ENCODE data around the gene USH2A.
A peak's percentile ranks its signal among the peaks of the same experiment; 100 is the strongest.

Gene USH2A

DNA sequence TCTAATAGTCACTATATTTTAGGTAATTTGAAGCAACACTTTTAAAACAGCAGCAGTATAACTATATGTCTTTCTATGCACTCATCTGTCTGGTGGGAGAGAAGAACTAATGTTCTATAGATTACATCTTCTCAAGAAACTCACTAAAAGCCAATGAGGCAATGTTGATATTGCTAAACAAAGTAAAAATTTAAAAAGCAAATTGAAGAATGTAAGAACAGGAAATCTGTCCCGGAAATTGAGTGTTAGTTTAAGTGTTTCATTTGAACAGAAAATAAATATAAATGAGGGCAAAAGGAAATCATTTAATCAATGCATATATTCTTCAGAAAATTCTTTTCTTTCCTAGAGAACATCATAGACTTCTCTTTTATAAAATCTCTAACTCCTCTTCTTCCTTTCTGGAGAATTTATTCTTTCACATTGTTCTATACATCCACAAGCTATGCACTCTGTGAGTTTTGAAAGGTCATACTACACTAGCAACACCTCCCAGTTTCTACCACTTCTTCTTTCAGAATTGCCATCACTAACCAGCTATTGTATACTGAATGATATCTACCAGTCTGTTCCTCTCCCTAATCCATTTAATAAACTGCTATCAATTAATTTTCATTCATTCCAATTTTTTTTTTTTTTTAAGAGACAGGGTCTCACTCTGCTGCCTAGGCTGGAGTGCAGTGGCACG is 153.0 kb downstream of the USH2A start:
- DNase-seq (ENCODE audit: low spot score) = no peak

DNA sequence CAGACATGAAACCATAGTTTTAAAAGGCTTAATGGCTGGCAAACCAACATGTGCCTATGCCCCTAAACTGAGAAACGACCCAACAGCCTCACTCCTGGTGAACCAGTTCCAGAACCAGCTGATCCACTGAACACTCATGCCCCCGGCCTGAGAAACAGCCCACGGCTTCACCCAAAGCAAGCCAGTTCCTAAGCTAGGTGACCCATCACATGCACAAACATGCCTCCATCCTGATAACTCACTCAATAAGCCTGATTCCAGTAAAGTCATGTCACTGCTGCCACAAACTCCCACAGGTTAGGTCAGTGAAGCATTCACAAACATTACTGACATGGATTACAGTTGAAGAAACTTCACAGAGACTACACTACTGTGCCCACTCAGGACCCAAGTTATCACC is 161.6 kb downstream of the USH2A start:
- DNase-seq (ENCODE audit: low spot score) = no peak

DNA sequence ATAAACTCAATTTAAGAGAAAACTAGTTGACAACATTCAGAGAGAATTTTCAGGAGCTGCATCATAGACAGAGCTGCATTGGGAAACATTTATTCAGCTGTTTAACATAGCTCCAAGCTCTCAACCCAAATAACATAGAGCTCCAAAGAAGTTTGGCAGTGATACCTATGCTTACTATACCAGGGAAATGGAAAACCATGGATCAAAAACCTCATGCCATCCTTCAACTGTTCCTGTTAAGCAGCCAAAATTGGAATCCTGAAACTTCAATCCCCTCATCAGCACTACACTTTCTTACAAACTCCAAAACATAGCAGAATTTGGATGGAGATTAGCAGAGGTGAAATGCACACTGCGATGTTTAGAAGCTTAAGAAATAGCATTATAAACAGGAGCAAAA is 164.4 kb downstream of the USH2A start:
- DNase-seq (ENCODE audit: low spot score) = no peak

DNA sequence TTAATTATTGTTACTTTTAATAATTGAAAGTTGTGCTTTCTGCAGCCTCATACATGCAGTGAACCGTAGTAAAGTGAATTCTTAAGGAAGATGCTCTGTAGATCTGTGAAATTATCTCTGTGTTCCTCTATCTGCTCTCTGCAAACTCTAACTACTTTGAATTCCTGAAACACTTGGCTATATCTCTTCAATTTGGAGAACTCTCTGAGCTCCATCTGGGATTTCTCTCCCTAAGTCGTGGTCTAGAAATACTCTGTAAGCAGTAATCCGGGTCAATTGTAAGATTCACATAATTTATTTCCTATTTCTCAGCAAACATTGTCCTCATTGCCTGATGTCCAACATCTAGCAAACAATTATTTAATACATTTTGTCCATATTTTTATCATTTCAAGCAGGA is 164.9 kb downstream of the USH2A start:
- DNase-seq (ENCODE audit: low spot score) = no peak

DNA sequence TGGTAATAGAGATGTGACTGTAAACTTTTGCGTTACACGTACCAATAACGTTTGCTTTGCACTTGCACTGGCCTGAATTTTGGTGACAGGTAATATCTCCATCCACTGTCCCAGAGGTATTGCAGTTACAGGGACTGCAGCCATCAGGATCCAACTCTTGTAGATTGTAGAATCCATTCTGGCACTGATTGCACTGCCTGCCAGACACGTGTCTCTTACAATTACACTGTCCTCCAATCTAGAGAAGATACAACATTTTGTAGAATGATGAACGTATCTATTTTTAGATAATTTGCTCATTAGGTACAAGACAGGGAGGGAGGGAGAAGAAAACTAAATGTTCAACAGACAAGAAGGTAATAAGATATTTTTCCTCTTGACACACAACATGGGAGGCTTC is 172.4 kb downstream of the USH2A start:
- no peak for DNase-seq (ENCODE audit: low spot score)

DNA sequence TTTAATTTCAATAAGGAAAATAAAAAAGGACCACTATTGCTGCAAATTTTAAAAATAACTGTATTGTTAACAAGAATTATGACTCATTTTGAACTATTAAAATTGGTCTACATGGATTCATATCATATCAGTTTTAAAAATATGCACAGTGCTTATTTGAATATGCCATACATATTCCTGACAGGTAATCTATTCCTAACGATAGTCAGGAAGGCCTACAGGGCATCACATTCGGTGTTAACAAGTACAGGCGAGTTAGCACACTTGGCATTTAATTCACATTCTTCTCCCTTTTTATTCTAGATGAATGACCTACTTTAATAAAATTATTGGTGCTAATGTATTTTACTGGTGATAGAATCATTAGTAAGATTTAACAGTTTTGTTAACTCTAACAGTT is 174.6 kb downstream of the USH2A start:
- no peak for DNase-seq (ENCODE audit: low spot score)

DNA sequence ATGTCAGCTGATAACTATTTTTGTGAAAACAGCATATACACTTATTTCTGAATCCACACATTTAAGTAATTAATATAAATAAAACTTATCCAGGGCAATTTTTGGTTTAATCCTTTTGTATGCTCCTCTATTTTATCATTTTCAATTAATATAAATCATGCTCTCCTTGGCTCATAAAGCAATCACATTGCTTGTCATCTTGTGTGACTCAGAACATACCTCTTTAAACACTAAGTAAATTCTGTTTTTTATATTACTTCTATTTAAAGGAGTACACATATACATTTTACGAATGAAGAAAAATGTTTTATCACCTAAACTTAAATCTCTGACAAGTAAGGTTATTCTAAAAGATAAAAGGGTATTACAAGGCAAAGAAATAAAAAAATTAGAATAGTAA is 175.3 kb downstream of the USH2A start:
- no peak for DNase-seq (ENCODE audit: low spot score)

DNA sequence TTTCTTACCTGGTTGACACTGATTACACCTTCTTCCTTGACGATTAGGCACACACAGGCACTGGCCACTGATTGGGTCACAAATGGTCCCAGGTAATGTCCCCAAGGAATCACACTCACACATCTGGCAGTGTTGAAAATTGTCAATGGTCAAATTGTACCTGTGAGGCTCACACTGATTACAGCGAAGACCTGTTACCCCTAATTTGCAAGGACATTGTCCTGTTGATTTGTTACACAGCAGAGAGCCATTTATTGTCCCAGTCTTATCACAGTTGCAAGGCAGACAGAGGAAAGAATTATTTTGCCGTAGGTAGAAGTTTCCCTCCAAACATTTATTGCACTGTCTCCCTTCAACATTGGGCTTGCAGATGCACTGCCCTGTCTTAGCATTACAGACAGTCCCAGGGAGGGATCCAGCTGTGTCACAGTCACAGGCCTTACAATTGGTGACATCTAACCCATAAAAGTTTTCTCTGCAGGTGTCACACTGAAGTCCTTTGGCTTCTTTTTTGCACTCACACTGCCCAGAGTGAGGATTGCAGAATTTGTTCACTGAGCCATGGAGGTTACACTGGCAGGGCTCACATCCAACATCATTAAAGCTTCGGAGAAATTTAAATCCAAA is 176.6 kb downstream of the USH2A start:
- no peak for DNase-seq (ENCODE audit: low spot score)

DNA sequence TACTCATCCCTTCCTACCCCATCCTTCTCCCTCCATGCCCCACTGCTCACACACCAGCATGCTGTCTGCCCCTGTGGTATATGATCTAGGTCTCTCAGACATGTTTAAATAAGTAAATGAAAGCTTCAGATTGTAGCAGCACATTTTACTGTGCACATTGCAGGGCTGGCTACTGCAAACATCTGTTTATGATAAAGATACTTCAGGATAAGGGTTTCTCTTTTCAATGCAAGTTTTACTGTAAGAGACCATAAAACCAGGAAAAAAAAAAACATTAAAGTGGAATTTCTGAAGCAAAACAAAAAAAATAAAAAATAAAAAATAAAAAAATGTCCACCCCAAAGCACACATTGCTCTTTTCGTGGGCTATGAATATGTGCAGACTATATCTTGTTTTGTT is 184.4 kb downstream of the USH2A start:
- DNase-seq (ENCODE audit: low spot score) = no peak

DNA sequence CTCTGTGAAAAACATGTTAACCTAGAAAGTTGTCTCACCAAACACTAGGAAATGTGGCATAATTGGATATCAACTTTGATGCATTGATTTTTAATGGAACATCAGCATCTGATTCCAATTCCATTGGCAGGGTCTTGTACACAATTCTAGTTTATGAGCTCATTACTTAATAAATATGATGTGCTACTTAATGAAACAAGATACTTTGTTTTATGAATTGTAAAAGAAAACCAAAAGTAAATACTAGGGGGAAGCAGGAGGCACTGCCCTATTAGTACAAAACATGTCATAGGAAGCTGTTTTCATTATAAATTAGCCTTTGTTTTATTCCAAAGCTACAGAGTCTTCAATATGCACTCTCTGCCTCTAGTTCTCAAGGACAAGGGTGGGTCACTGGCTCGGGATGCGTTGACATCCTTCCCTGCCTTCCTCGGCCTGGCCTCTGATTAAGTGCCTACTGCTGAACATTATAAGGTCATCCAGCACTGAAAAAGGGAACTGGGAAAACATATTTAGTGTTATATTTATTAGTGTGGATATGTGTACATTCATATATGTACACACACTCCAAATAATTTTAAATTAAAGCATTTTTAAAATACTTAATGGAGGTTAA is 185.2 kb downstream of the USH2A start:
- DNase-seq (ENCODE audit: low spot score) = no peak

DNA sequence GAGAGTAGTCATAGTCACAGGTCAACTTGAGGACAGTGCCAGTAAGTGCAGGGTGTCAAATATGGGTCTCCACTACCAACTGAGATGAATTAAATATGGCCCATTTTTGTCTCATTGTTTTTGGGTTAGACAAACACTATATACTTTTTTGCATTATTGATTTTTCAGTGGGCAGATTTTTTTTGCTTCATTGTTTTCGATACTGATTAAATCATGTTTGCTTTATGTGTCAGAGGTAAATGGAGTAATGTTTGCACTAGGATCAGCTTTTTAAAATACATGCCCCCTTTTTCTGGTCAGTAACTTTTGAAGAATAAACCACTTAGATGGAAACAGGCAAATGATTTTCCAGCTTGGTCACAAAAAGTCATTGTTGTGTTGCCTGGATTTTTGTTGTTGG is 199.0 kb downstream of the USH2A start:
- no peak for DNase-seq (ENCODE audit: low spot score)

DNA sequence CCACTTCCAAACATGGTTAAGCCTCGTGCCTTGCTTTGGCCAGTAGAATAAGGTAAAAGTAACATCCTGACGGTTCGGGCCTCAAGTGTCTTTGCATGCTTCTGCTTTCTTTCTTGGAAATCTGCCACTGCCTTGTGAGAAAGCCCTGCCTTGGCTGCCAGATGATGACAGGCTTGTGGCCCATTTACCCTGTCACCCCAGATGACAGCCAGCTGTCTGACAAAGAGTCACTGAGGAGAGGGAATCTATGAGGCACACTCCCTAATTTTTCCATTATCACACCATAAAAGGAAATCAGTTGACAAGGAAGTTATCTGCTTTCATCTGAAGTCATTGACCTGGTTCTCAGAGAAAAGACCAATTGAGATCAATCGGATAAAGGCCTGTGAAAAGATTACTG is 199.8 kb downstream of the USH2A start:
- no peak for DNase-seq (ENCODE audit: low spot score)

DNA sequence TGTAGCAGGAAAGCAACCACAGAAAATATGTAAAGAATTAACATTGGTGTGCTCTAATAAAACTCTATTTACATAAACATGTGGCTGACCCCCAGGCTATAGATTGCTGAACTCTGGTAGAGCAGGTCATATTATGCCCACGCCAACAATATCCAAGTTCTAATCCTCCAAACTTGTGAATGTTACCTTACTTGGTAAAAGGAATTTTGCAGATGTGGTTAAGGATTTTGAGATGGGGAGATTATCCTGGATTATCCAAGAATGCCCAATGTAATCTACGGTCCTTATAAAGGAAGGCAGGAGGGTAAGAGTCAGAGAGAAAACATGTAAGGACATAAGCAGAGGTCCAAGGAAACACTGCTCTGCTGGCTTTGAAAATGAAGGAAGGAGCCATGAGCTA is 201.0 kb downstream of the USH2A start:
- DNase-seq (ENCODE audit: low spot score) = no peak

DNA sequence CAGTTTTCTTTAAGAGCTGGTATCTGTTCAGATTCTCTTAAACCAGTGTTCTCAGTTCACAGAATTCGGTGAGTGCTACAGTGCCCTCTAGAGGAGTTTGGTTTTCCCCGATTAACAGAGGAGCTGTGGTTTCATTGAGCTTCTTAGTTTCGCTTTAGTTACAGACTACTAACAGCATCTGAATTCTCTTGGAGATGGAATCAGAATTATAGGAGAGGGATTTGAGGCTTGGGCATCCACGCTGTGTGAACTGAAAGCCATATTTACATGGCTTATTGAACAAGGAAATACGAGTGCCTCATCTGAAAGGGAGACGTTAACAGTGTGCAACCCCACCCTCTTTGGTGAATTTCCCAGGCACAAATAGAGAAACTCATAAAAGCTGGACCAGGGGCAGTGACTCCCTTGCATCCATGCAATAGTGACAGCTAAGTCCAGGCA is 202.0 kb downstream of the USH2A start:
- DNase-seq (ENCODE audit: low spot score) = peak; percentile 8

DNA sequence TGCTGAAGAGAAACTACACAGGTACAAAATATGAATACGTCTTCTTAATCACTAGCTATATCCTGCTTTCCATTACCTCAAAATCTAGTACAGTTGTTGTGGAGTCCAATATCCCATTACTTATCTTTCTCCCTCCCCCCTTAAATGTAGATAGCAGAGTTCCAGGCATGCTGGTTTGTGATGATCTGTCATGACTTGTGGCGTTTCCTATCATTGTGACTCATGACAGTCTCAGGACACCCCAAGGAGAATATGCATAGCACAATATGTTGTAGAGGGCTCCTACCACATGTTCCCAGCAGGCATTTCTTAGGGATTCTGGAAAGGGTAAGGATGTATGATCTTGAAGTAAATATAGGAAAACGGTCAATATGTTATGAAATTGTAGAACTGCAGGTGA is 206.9 kb downstream of the USH2A start:
- no peak for DNase-seq (ENCODE audit: low spot score)

DNA sequence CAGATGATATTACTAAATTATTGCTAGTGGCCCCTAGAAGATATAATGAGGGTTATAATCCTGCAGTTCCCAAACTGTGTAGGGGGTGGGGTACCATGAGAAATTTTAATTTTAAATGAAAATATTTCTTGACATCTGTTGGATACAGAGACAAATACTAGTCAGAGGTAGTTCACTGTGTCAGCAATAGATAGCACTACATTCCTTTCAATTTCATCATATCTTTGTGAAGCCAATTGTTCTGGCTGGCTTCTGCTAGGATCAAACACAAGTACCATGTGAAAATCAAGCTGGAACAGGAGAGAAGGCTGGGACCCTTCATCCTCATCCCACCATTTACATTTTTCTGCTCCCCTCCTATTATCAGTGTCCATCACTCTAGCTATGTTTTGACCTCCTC is 208.1 kb downstream of the USH2A start:
- DNase-seq (ENCODE audit: low spot score) = no peak

DNA sequence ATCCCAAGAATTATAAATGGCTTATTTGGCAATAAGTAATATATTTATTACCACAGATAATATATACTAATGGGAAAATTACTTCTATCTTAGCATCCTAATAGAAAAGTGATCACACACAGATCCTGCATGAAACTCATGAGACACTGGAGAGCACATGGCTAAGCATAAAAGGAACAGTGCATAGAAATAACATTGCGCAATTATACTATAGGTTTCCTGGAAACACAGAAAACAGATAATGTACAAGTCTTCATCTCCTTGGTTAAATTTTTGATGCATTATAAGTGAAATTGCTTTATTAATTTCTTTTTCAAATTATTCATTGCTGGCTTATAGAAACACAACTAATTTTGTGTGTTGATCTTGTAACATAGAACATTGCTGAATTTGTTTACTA is 210.4 kb downstream of the USH2A start:
- no peak for DNase-seq (ENCODE audit: low spot score)

DNA sequence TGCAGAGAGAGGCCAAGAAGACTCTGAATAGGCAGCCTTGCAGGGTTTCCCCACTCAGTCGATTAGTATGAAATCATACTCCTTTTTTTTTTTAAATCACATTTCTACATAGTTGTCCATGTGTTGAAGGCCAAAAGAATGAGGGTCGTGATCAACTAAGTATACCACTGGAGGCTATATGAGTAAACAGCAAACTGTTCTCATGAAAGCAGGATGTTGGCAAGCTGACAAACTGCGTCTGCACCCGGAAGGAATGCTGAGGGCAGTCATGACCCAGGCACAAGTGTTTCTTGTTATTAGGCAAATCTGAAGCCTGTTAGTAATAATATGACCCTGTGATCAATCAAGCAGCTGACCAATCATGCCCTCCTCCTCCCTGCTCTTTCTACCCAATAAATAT is 213.2 kb downstream of the USH2A start:
- DNase-seq (ENCODE audit: low spot score) = no peak

DNA sequence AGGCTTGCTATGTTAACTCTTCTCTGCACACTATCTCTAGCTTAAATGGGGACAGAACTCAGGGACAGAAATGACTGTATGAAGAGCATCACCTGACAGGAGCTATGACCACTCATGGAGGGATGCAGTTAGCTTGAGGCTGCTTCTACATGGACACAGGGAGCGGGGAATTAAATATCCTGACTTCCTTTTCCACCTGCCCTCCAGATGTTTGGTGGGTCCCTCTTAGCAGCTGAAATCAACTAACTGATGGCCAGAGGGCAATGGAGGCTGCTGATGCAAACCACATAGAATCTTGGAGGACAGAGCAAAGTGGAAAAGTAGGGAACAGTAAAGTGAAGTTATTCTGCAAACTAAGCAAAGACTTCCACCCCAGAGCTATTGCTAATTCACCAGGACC is 214.1 kb downstream of the USH2A start:
- no peak for DNase-seq (ENCODE audit: low spot score)

DNA sequence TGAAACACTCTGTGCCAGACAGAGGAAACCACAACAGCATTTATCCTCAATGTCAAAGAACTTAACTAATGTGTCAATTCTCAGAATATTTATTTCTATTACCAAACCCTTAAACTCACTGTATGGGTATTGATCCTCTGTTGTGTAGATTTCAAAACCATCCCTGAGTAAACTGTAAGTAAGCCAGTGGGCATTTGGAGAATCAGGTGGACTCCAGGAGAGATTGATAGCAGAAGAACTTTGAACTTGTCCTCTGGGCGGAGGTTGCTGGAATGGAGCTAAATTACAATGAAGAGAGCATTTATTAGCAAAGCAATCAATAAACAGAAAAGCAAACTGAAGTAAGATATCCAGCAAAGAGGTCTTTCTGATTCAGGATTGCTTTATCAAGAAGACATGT is 216.1 kb downstream of the USH2A start:
- DNase-seq (ENCODE audit: low spot score) = no peak

DNA sequence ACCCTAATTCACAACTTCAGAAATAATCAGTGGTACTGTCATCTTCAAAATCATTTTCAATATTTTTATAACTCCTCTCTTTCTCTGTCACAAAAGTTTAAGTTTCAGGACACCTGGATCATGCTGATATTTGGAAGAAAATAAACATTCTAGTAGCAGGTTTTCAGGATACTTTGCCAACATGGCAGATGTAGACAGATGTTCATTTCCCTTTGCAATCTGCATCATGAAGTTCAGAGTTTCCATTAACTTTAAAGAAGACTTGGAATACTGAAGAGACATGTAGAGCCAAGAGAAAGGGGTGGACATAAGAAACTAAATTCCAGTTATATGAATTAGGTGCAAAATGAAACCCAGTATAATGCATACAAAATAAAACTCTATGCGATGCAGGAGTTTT is 218.1 kb downstream of the USH2A start:
- DNase-seq (ENCODE audit: low spot score) = no peak

DNA sequence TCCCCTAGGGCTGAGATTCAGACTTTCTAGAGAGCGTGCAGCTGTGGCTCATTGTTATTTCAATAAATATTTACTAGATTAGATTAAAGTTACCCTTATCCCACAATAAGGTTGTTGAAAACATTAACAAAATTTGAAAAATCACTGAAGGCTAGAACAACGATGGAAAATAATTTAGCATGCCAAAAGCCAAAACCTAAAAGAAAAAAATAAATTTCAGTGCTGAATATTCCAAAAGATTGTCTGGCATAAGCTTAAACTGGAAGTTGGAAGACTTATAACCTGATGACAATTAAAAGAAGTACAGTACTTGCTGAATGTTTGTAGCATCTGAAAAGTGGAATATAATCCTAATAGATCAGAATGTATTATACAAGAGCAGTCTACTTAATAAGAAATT is 221.3 kb downstream of the USH2A start:
- no peak for DNase-seq (ENCODE audit: low spot score)

DNA sequence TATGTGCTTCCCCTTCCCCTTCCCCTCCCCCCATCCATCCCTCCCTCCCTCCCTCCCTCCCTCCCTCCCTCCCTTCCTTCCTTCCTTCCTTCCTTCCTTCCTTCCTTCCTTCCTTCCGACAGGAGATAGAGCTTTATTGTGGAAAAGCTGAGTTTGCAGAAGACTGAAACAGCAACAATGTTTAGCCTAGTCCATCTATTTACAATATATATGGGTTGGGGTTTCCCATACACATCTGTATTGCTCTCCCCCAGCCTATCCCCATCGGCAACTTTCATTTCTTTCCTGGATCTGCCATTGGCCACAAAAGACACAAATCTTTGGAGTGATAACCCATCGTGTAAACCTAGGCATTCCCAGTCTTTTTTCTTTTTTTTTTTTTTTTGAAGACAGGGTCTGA is 222.3 kb downstream of the USH2A start:
- DNase-seq (ENCODE audit: low spot score) = no peak

DNA sequence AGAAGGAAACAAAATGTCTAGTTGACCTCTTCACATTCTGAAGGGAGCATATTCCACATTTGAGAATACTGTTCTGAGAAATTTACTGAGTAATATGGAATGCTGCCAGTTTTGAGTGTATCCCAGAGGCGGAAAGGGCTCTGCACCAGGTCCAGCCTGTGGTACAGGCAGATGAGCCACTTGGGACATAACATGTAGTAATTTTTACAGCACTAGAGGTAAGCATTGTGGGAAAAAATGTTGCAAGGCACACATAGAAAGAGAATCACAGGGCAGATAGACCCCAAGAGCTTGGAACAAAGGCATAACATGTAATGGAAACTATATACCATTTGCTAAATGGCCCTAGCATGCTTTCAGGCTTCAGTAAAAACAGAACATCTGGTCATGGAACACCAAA is 228.5 kb downstream of the USH2A start:
- no peak for DNase-seq (ENCODE audit: low spot score)
